ENCODE data around the gene CDH6.

DNA sequence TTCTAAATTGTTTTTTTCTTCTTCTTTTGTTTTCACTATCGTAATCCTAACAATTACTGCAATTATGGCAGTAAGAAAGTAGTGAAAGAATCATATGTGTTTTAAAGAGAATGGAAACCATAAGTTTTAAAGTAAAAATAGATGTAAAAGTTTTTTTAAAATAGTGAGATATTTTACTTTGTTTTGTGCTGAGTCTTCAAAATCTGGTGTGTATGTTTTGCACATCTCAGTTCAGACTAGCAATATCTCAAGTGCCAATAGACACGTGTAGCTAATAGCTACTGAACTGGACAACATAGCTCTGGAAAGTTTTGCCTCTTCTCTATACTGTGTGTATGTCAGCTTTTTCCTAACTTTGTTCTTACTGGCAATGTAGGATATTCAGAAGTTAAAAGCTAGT lies 45.0 kb downstream of the CDH6 start:
- TF ChIP-seq, protein P1, sequence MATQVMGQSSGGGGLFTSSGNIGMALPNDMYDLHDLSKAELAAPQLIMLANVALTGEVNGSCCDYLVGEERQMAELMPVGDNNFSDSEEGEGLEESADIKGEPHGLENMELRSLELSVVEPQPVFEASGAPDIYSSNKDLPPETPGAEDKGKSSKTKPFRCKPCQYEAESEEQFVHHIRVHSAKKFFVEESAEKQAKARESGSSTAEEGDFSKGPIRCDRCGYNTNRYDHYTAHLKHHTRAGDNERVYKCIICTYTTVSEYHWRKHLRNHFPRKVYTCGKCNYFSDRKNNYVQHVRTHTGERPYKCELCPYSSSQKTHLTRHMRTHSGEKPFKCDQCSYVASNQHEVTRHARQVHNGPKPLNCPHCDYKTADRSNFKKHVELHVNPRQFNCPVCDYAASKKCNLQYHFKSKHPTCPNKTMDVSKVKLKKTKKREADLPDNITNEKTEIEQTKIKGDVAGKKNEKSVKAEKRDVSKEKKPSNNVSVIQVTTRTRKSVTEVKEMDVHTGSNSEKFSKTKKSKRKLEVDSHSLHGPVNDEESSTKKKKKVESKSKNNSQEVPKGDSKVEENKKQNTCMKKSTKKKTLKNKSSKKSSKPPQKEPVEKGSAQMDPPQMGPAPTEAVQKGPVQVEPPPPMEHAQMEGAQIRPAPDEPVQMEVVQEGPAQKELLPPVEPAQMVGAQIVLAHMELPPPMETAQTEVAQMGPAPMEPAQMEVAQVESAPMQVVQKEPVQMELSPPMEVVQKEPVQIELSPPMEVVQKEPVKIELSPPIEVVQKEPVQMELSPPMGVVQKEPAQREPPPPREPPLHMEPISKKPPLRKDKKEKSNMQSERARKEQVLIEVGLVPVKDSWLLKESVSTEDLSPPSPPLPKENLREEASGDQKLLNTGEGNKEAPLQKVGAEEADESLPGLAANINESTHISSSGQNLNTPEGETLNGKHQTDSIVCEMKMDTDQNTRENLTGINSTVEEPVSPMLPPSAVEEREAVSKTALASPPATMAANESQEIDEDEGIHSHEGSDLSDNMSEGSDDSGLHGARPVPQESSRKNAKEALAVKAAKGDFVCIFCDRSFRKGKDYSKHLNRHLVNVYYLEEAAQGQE (IDR thresholded peaks at IDR 0.05; ENCODE audit: unreplicated experiment) = no peak
- TF ChIP-seq POLR2AphosphoS5 (IDR thresholded peaks at IDR 0.05; ENCODE audit: low read depth) (no peak), EZH2 (IDR thresholded peaks at IDR 0.05; ENCODE audit: low read depth, unreplicated experiment) (no peak)
- TF ChIP-seq, protein P2, sequence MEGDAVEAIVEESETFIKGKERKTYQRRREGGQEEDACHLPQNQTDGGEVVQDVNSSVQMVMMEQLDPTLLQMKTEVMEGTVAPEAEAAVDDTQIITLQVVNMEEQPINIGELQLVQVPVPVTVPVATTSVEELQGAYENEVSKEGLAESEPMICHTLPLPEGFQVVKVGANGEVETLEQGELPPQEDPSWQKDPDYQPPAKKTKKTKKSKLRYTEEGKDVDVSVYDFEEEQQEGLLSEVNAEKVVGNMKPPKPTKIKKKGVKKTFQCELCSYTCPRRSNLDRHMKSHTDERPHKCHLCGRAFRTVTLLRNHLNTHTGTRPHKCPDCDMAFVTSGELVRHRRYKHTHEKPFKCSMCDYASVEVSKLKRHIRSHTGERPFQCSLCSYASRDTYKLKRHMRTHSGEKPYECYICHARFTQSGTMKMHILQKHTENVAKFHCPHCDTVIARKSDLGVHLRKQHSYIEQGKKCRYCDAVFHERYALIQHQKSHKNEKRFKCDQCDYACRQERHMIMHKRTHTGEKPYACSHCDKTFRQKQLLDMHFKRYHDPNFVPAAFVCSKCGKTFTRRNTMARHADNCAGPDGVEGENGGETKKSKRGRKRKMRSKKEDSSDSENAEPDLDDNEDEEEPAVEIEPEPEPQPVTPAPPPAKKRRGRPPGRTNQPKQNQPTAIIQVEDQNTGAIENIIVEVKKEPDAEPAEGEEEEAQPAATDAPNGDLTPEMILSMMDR (conservative IDR thresholded peaks at IDR 0.05; ENCODE audit: low read depth in 2 of 2) = no peak
